NT2/D1 (cell line): Measurements from ENCODE around the gene CPO.

ENCODE experiments used
- SUZ12 ChIP-seq: IDR thresholded peaks from 2 replicates; pipeline ENCODE4 v1.6.1; 2011; ENCODE audit not compliant: insufficient read length, insufficient read depth; ENCODE audit errors: extremely low read depth
- YY1 ChIP-seq: IDR thresholded peaks from 2 replicates; pipeline ENCODE4 v1.6.1; 2011; ENCODE audit not compliant: insufficient read length, insufficient read depth
- ZNF274 ChIP-seq: IDR thresholded peaks from 2 replicates; pipeline ENCODE4 v1.6.1; 2011; ENCODE audit warnings: mild to moderate bottlenecking, low read depth, low read length

DNA sequence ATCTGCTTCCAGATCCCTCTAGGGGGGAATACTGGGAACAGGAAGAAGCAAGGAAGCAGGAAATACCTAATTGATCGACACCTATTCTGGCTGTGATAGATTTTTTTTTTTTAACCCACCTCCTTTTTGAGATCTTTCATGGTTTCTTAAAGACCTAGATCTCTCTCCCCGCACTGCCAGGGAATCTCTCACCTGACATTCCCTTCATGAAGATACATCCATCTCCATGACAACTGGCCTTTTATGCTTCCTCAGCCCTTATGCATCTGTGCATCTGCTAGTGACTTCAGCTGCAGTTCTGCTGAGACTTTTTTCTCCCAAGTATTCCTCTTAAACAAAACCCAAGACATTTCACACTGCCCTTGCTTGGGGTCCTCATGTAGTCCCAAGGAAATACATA is 21.1 kb upstream of the CPO start:
- TF ChIP-seq ZNF274 (no peak), YY1 (no peak), SUZ12 (no peak)
